A549 treated with AZD9567 at 1 μM for 4 hours (cell line): ENCODE results near the gene EFCAB13. TPM values are rescaled to one million over a fixed set of nuclear protein-coding genes. Genes with fewer than 3 reads are reported as not detected.

Source experiments
- total RNA-seq: library from RNA; stranded (reverse); fragments of 200-300 nt; extraction: Qiagen RNA extraction; gene quantifications from 5 replicates; pipeline ENCODE4 v1.2.3, GENCODE V29; 2022; ENCODE audit not compliant: insufficient read depth

EFCAB13 gene, protein sequence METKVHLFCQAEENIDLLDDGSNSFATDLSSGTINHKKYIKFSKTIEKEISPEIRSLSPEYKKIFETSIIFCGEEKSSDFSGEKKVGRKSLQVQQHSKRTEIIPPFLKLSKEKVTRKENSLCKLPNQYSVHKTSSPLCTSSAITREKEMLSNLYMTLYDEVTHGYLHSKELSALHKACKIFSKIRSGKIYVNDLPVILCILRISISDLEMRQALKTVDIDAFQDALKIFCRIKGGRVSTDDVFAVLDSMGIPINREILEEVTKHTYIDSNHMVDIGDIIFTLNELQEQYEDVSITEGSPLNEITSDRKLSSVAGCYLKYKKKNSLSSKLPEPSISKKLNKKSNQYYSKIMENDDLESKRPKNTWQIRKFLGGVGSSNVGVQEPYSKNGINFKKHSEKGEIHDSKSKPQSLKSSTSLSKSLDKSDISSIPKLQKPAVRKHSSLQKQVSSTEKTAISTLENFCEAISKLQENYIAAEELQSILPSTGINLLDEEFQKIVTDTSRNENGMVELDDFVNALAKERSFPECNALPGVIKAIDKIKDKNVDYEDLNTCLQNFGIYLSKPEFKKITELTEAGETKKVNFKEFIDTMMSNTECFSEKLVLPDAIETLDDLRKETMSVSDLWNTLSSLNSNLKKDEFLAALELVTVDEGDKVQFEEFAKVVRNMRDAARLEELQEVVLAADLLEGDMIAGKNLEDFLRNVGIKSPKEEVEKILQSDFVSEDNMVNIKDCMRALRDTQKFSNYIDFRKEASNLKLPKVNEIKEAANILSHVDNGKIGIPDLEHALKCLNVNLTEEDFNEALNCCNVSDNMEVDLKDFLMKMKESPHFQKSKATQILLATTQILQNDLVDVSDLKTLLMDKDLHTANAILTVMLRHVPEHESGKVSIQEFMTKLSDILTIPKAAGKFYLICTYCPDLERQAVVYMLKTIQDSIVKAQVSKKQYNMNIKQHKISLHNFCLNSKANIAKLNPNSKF
- 1.6 to 9.9 TPM (median 2.3 TPM) in 5 replicates for total RNA-seq

GRCh38 chr17:47323382-47324223 is at the start of gene EFCAB13:
EFCAB13 (plus strand) TSS chr17:47323955; CDS start chr17:47328354, 4,399 bp downstream.

Other genes starting within 250 kb of the EFCAB13 start
- gene CDC27, start 134.7 kb upstream of the EFCAB13 start, total RNA-seq: 72.1 to 135 TPM (median 83.1 TPM) in 5 replicates
- gene MYL4, start 114.6 kb upstream of the EFCAB13 start, total RNA-seq: 0.16 to 0.32 TPM (median 0.17 TPM) in 3 of 5 replicates, not detected in the others
- gene ITGB3, start 70.1 kb upstream of the EFCAB13 start, total RNA-seq: 3.1 to 5.1 TPM (median 4.4 TPM) in 5 replicates
- gene NPEPPS, start 207.2 kb downstream of the EFCAB13 start, total RNA-seq: 51.7 to 122 TPM (median 63.1 TPM) in 5 replicates